ENCODE results near the gene TMEM50B. TPM values are rescaled to one million over a fixed set of nuclear protein-coding genes. Genes with fewer than 3 reads are reported as not detected.

Gene TMEM50B
- total RNA-seq, 1 donor, result 29.3 TPM

DNA sequence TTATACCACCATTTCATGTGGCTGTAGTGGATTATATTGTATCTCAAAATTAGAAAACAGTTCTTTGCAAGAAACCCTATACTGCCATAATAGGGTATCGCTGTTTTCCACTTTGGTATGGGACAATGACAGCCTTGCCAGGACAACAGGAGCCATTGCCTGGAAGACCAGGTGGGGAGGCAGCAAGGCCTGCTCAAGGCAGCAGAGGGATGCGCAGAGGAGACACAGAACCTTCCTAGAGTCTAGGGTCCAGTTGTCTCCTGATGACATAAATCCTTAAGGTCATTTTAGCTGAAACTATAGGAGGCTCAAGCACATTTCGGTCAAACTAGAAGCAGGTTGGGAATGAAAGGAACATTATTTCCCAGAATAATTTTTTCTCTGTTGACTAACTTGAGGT lies 48.9 kb downstream of the TMEM50B start:
- H3K4me3 ChIP-seq (ENCODE audit: insufficient read depth, low read length), result no peak overlapping the region
- H3K36me3 ChIP-seq (ENCODE audit: insufficient read depth, low read length), result peaks cover 75% of the 10 kb centered on the region
- H2AFZ ChIP-seq (ENCODE audit: low read length), result no peak overlapping the region
- peaks cover 17% of the 10 kb centered on the region for H3K4me1 ChIP-seq (ENCODE audit: insufficient read depth, low read length)
- no peak overlapping the region for H3K4me2 ChIP-seq (ENCODE audit: insufficient read depth, low read length)
- TF ChIP-seq, protein P1, sequence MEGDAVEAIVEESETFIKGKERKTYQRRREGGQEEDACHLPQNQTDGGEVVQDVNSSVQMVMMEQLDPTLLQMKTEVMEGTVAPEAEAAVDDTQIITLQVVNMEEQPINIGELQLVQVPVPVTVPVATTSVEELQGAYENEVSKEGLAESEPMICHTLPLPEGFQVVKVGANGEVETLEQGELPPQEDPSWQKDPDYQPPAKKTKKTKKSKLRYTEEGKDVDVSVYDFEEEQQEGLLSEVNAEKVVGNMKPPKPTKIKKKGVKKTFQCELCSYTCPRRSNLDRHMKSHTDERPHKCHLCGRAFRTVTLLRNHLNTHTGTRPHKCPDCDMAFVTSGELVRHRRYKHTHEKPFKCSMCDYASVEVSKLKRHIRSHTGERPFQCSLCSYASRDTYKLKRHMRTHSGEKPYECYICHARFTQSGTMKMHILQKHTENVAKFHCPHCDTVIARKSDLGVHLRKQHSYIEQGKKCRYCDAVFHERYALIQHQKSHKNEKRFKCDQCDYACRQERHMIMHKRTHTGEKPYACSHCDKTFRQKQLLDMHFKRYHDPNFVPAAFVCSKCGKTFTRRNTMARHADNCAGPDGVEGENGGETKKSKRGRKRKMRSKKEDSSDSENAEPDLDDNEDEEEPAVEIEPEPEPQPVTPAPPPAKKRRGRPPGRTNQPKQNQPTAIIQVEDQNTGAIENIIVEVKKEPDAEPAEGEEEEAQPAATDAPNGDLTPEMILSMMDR (IDR thresholded peaks at IDR 0.05; ENCODE audit: extremely low read depth, low read depth, low read length), result no peak
- H3K27me3 ChIP-seq (ENCODE audit: insufficient read depth, low read length), result no peaks in the 10 kb centered on the region
- H3K79me2 ChIP-seq (ENCODE audit: insufficient read depth, low read length), result peaks cover 17% of the 10 kb centered on the region
- H3K9me3 ChIP-seq (ENCODE audit: low read depth, low read length), result no peaks in the 10 kb centered on the region
- no peak overlapping the region for H3K27ac ChIP-seq (ENCODE audit: low read depth, low read length)
- no peak for DNase-seq (ENCODE audit: insufficient read length, low spot score, missing footprints)
- H4K20me1 ChIP-seq (ENCODE audit: insufficient read depth, low read length), result peaks cover 10% of the 10 kb centered on the region

DNA sequence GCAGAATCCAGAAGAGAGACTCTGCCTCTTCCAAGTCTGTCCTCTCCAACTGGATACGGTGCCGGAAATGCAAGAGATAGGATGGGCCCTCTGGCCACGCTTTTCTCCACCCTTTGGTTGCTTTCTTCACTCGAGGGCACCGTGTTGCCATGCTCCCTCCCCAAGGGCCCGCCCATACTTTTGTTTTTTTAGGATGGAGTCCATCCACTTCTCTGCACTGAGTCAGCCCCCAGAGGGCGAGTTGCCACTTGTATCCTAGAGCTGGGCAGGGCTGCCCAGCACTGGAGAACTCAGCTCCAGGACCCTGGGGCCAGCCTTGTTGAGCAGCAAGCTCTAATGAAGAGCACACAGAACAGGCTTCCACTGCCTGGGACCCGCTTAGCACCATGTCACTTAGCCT lies 51.1 kb downstream of the TMEM50B start:
- H2AFZ ChIP-seq (ENCODE audit: low read length), result no peak overlapping the region
- peaks cover 34% of the 10 kb centered on the region for H3K79me2 ChIP-seq (ENCODE audit: insufficient read depth, low read length)
- H3K27me3 ChIP-seq (ENCODE audit: insufficient read depth, low read length), result no peaks in the 10 kb centered on the region
- no peak overlapping the region for H3K4me3 ChIP-seq (ENCODE audit: insufficient read depth, low read length)
- H3K9me3 ChIP-seq (ENCODE audit: low read depth, low read length), result no peaks in the 10 kb centered on the region
- H3K36me3 ChIP-seq (ENCODE audit: insufficient read depth, low read length), result peaks cover 86% of the 10 kb centered on the region
- H3K27ac ChIP-seq (ENCODE audit: low read depth, low read length), result no peak overlapping the region
- no peak for DNase-seq (ENCODE audit: insufficient read length, low spot score, missing footprints)
- TF ChIP-seq, protein P1 (IDR thresholded peaks at IDR 0.05; ENCODE audit: extremely low read depth, low read depth, low read length), result no peak
- no peaks in the 10 kb centered on the region for H3K4me1 ChIP-seq (ENCODE audit: insufficient read depth, low read length)
- peaks cover 15% of the 10 kb centered on the region for H4K20me1 ChIP-seq (ENCODE audit: insufficient read depth, low read length)
- no peak overlapping the region for H3K4me2 ChIP-seq (ENCODE audit: insufficient read depth, low read length)

DNA sequence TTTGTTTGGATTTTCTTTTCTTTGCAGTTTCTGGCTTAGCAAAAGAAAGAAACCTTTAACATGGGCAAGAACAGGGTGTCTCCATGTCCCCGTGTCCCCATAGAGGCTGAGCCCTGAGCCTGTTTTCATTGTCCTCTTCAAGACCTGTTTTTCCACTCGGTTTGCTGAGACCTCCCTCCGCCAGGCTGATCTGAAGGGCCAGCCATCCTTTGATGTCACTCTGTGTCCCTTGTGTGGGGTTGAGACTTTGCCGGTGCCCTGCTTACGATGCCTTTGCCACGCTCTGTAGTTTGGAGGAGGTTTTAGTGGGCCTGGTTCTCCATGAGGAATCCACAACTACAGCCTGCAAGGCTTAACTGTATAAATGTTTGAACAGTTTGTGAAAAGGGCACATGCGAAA lies 52.7 kb downstream of the TMEM50B start:
- H3K4me2 ChIP-seq (ENCODE audit: insufficient read depth, low read length), result no peak overlapping the region
- peaks cover 79% of the 10 kb centered on the region for H3K36me3 ChIP-seq (ENCODE audit: insufficient read depth, low read length)
- no peaks in the 10 kb centered on the region for H3K27me3 ChIP-seq (ENCODE audit: insufficient read depth, low read length)
- peaks cover 34% of the 10 kb centered on the region for H3K79me2 ChIP-seq (ENCODE audit: insufficient read depth, low read length)
- no peak overlapping the region for H2AFZ ChIP-seq (ENCODE audit: low read length)
- peaks cover 17% of the 10 kb centered on the region for H4K20me1 ChIP-seq (ENCODE audit: insufficient read depth, low read length)
- H3K27ac ChIP-seq (ENCODE audit: low read depth, low read length), result no peak overlapping the region
- DNase-seq (ENCODE audit: insufficient read length, low spot score, missing footprints), result no peak
- no peaks in the 10 kb centered on the region for H3K9me3 ChIP-seq (ENCODE audit: low read depth, low read length)
- TF ChIP-seq, protein P1 (IDR thresholded peaks at IDR 0.05; ENCODE audit: extremely low read depth, low read depth, low read length), result no peak
- no peaks in the 10 kb centered on the region for H3K4me1 ChIP-seq (ENCODE audit: insufficient read depth, low read length)
- H3K4me3 ChIP-seq (ENCODE audit: insufficient read depth, low read length), result no peak overlapping the region

DNA sequence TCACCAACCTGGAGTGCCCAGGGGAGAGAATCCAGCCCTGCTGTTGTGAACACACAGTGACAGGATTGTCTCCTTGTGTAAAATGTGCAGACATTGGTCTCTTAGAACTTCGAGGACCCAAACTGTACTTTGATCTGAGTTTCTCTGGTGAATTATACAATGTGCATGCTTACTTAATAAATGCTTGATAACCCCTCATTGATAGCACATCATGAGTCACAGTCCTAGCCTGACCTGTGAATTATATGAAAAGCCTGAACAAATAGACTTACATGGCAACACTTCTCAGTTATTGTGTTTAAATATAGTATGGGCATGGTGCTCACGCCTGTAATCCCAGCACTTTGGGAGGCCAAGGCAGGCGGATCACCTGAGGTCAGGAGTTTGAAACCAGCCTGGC lies 53.9 kb downstream of the TMEM50B start:
- Histone ChIP-seq H3K4me1 (ENCODE audit: insufficient read depth, low read length) (no peaks in the 10 kb centered on the region), H3K36me3 (ENCODE audit: insufficient read depth, low read length) (peaks cover 79% of the 10 kb centered on the region), H3K4me3 (ENCODE audit: insufficient read depth, low read length) (no peak overlapping the region), H3K27me3 (ENCODE audit: insufficient read depth, low read length) (no peaks in the 10 kb centered on the region), H3K9me3 (ENCODE audit: low read depth, low read length) (no peaks in the 10 kb centered on the region), H3K79me2 (ENCODE audit: insufficient read depth, low read length) (peaks cover 43% of the 10 kb centered on the region), H4K20me1 (ENCODE audit: insufficient read depth, low read length) (peaks cover 25% of the 10 kb centered on the region), H3K4me2 (ENCODE audit: insufficient read depth, low read length) (no peak overlapping the region), H2AFZ (ENCODE audit: low read length) (no peak overlapping the region), H3K27ac (ENCODE audit: low read depth, low read length) (no peak overlapping the region)
- DNase-seq (ENCODE audit: insufficient read length, low spot score, missing footprints), result no peak
- TF ChIP-seq, protein P1 (IDR thresholded peaks at IDR 0.05; ENCODE audit: extremely low read depth, low read depth, low read length), result no peak

All from osteoblast (primary cell).